Inferior parietal cortex (tissue), 1 donor: ENCODE measurements around the gene ANLN.
"Not testable (repeated sequence)": the region's sequence is repeated elsewhere in the genome, so short reads cannot be mapped to it uniquely, and the experiment has no call there.

ENCODE experiments used
- DNase-seq: peaks from one replicate; pipeline ENCODE4 v3.0.0-alpha.2; 2016; ENCODE audit errors: extremely low spot score

Gene ANLN

GRCh38 chr7:36378555-36378954 lies 11.1 kb upstream of the ANLN start:
- DNase-seq, result not testable (repeated sequence)

- no peak for DNase-seq
Observed at GRCh38 chr7:36379831-36380504, 9.7 kb upstream of the ANLN start.

DNA sequence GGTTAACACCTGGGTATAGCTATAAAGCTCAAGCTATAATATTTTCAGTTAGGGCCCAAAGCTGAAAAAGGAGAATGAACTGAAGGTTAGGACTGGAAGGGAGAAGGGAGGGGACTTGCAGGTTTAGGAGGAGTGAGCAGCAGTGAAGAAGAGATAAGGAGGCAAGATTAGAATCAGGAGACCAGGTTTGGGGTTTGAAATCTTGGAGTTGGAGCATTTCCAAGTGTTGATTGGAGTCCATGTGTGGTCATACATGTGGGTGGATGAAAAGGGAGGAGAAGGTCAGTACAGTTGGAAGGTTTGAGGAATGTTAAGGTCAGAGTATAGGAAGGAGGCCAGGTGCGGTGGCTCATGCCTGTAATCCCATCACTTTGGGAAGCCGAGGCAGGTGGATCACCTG lies 8.6 kb upstream of the ANLN start:
- no peak for DNase-seq

- DNase-seq, result not testable (repeated sequence)
Observed at GRCh38 chr7:36383284-36383683, 6.4 kb upstream of the ANLN start.

DNA sequence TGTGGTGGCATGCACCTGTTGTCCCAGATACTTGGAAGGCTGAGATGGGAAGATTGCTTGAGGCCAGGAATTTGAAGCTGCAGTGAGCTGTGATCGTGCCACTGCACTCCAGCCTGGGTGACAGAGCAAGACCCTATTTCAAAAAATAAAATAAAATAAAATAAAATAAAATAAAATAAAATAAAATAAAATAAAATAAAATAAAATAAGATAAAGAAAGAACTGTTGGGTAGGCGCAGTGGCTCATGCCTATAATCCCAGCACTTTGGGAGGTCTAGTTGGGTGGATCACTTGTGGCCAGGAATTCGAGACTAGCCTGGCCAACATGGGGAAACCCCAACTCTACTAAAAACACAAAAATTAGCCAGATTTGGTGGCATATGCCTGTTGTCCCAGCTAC lies 4.0 kb upstream of the ANLN start:
- not testable (repeated sequence) for DNase-seq

DNA sequence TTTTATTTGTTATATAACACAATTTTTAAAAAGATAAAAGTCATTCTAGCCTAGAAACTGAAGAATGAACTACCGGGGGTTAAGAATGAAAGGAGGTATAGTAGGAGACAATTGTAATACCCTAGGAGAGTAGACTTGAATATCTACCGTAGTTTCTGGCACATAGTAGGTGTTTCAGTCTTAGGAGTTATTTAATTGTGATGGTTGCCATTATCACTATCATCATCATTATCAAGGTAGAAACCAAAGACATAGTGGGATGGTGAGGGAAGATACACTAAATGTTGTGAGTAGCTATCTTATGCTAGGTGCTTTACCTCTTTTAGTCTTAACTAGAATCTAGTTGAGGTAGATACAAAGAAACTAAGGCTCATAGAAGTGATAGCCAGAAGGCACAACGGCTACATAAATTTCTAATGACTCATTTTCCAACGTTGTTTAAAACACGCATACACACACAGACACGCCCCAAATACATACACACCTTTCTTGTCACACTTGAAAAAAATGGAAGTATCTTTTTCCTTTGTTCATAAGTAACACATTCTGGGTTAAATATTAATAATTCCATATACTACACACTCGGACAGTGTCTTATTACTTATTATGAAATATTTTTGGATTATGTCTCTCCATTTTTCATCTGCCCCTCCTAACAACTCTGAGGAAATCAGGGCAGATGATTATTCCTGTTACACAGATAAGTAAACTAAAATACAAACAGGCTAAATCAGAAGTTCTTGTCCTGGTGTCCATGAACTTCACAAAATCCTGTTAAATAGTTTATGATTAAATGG lies 2.0 kb upstream of the ANLN start:
- DNase-seq, result no peak

DNA sequence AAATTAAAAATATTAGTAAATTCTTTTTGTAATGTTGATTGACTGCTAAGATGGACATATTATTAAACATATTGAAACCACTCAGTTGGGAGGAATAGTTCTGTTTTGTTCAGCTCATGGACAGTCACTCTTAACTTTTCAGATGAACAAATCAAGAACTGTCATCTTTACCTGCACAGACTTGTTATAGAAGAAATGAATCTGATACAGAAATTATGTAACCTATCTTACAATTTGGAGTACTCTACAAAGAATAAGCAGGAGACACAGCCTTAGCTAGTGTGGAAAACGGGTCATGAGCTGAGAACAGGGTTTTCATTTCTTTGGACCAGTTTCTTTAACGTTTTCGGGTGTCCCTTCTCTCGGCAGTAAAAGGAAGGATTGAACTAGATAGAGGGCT lies 1.2 kb upstream of the ANLN start:
- DNase-seq, result no peak

DNA sequence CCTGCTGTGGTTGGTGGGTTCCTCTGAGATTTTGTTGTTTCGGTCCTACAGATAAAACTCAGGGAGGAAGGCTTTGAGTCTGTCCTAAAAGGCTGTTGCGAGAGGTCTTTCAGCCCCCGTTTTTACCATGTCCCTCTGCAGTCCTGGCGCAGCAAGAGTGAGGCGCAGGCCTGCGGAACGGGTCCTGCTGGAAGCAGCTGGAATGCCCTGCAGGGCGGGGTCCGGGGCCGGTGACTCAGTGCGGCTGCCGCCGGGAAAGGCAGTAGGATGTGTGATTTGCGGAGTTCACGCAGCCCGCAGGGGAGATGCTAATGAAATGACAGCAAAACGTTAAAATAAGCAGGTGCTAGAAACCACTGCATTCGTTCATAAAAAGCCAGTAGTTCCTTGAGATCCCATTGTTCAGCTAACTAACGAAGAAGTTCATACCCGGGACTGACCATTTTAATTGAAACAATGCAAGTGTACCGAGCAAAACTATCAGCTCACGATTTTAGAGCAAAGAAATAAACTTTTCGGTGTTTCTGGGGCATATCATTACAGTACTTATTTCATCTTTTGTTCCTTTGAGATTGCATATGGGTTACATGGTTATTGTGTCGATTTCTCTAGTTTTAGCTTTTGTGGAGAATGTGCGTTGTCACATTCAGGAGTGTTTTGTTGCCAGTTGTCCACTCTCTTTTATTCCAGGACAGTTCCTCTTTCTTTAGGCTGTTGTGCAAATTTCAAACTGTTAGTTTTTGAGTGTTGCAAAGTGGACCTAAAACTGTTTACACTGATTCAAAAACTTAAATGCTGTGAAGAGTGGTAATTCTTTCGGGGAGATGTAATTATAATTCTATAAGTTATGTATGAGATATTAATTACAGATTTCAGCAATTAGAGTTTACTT lies 783 bp downstream of the ANLN start:
- no peak for DNase-seq

- no peak for DNase-seq
Observed at GRCh38 chr7:36391436-36392198, 2.0 kb downstream of the ANLN start.

- DNase-seq, result no peak
Observed at GRCh38 chr7:36393826-36394225, 4.2 kb downstream of the ANLN start.

GRCh38 chr7:36395171-36395894 lies 5.7 kb downstream of the ANLN start:
- DNase-seq, result no peak

GRCh38 chr7:36396150-36396549 lies 6.5 kb downstream of the ANLN start:
- no peak for DNase-seq

GRCh38 chr7:36400036-36400435 lies 10.4 kb downstream of the ANLN start:
- DNase-seq, result no peak

DNA sequence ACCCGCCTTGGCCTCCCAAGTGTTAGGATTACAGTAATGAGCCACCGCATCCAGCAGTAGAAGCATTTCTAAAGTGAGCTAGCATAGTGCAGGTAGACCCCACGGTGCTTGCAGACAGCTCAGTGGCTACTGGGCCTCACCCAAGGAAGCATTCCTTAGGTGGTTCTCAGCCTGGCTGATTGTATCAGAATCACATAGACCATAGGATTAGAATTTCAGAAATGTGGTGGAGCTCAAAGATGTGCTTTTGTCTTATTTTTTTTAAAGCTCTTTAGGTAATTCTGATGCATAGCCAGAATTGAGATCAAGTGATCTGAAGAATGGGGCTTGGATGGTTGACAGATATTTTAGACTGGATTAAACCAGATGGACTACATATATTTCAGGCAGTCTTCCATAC lies 10.9 kb downstream of the ANLN start:
- DNase-seq, result no peak

DNA sequence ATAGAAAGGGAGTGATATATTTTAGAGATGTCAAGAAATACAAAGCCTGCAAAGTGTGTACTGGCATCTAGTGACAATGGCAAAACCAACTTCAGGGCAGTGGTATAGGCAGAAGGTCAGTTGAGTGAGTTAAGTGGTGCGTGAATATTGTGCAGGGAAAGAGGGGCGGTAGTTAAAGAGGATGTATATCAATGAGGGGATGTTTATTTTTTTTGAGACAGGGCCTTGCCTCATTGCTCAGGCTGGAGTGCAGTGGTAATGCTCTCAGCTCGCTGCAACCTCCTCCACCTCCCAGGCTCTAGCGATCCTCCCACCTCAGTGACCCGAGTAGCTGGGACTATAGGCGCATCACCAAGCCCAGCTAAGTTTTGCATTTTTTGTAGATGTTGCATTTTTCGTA lies 13.8 kb downstream of the ANLN start:
- DNase-seq, result no peak

DNA sequence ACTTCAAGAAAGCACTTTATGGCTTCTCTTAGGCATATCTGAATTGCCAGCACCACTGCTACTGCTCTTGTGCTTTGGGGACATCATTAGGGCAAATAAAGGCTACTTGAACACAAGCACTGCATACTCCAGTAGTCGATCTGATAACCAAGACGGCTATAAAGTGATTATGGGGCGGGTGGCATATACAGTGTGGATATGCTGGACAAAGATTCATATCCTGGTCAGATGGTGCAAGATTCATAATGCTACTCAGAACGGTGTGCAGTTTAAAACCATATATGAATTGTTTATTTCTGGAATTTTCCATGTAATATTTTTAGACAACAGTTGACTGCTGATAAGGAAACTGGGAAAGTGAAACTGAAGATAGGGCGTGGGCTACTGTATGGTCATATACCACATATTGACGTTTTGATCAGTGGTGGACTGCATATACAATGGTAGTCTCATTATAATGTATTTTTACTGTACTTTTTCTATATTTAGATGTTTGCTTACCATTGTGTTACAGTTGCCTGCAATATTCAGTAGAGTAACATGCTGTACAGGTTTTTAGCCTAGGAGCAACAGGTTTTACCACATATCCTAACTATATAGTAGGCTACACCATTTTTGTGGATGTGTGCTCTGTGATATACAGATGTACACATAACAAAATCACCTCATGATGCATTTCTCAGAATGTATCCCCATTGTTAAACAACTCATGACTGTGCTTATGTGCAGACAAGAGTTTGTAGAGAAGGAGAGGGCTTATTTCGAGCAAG lies 15.2 kb downstream of the ANLN start:
- no peak for DNase-seq

DNA sequence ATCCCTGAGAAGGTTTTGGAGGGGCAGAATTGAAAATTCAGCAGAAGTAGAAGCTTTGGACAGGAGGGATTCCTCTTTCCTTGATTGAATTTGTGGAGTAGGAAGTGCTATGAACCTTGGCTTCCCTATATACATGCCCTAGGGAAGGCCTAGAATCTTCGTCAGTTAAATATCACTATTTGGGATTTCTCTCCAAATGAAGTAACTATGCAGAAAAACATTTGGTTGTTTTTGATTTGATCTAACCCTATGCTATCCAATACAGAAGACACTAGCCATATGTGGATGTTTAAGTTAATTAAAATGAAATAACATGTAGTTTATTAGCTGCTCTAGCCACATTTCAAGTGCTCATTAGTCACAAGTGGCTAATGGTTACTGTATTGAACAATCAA lies 15.7 kb downstream of the ANLN start:
- DNase-seq, result no peak

GRCh38 chr7:36406156-36406555 lies 16.5 kb downstream of the ANLN start:
- DNase-seq, result peak; percentile 79

DNA sequence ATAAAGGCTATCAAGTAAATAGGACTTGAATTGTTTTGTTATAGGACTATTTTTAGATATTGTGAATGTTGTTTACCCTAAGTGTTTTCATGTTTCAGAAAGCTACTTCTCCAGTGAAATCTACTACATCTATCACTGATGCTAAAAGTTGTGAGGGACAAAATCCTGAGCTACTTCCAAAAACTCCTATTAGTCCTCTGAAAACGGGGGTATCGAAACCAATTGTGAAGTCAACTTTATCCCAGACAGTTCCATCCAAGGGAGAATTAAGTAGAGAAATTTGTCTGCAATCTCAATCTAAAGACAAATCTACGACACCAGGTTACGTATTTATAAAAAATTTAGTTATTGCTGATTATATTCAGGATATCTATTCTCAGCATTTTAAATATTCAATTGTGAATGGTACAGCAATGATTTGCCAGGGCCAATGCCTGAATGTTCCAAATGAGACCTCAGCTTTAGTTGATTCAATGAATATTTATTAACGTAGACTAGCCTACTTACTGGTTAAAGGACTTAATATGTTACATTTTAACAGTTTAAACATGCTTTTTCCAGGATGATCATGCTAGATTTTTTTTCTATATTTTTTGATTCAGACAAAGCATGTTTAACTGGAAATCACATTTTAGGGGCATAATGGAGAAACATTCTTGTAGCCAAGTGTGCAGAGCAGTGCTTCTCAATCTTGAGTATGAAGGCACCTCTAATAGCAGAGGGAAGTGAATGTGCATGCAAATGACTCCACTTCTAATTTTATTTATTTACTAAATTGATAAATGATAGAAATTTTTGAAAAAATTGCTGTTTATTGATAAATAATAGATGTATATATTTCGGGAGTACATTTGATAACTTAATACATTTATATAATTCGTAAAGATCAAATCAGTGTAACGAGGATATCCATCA lies 18.2 kb downstream of the ANLN start:
- no peak for DNase-seq
